Activated naive CD8-positive, alpha-beta T cell treated with anti-CD3 and anti-CD28 coated beads, Interleukin-2, amount 50 U/mL, for 24 hours (primary cell): ENCODE results near the gene CCDC85C.

ENCODE experiments used
- ATAC-seq: fragments of 150-1000 bp; cut with Tn5 transposase; one replicate; pipeline ENCODE4 v1.10.0; 2021
- DNase-seq: peaks from one replicate; pipeline ENCODE4 v3.0.0; 2021
- H3K27ac Mint-ChIP-seq: one replicate; pipeline ENCODE4 v1.8.0; 2021; ENCODE audit warnings: mild to moderate bottlenecking, mixed read lengths
- H3K27me3 Mint-ChIP-seq: one replicate; pipeline ENCODE4 v1.8.0; 2021; ENCODE audit warnings: mixed read lengths
- H3K36me3 Mint-ChIP-seq: one replicate; pipeline ENCODE4 v1.8.0; 2021; ENCODE audit warnings: low read depth, mixed read lengths
- H3K4me1 Mint-ChIP-seq: one replicate; pipeline ENCODE4 v1.8.0; 2021; ENCODE audit warnings: mixed read lengths
- H3K4me3 Mint-ChIP-seq: one replicate; pipeline ENCODE4 v1.8.0; 2021; ENCODE audit warnings: mild to moderate bottlenecking, moderate library complexity, mixed read lengths
- H3K9me3 Mint-ChIP-seq: one replicate; pipeline ENCODE4 v1.8.0; 2021; ENCODE audit warnings: mixed read lengths

CCDC85C gene

DNA sequence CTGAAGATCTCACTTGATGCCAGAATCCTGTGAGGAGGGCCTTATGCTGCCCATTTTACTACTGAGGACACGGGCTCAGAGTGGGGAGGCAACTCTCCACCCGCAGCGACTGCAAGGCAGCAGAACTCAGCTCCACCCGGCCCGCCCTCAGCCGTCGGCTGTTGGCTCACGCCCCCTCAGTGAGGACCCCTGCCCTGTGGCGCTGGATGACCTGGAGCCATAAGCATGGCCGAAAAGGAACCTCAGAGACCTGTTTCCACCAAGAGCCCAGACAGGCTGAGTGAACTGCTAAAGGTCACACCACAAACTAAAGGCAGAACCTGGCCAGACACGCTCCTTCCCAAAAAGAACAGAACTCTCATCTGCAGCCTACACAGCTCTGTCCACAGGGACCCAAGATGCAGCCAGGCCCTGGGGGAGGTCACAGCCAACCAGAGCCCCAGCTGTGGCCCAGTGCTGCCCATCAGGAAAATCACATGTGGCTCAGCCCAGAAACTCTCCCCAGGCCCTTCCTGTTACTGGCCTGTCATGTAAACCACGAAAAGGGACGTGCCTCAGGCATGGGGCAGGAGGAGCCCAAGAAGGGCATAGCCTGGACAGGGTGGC, 90.0 kb downstream of the CCDC85C start:
- H3K4me3 Mint-ChIP-seq: no peak overlapping the region
- DNase-seq (no peak), ATAC-seq (no peak)
- H3K9me3 Mint-ChIP-seq: no peaks in the 10 kb centered on the region
- no peak overlapping the region for H3K27ac Mint-ChIP-seq
- no peaks in the 10 kb centered on the region for H3K27me3 Mint-ChIP-seq
- peaks cover 5% of the 10 kb centered on the region for H3K36me3 Mint-ChIP-seq
- H3K4me1 Mint-ChIP-seq: no peaks in the 10 kb centered on the region

GRCh38 chr14:99513183-99513694, 90.8 kb downstream of the CCDC85C start:
- ATAC-seq (no peak), DNase-seq (no peak)
- H3K4me3 Mint-ChIP-seq: no peak overlapping the region
- no peaks in the 10 kb centered on the region for H3K27me3 Mint-ChIP-seq
- H3K4me1 Mint-ChIP-seq: no peaks in the 10 kb centered on the region
- H3K27ac Mint-ChIP-seq: no peak overlapping the region
- H3K9me3 Mint-ChIP-seq: no peaks in the 10 kb centered on the region
- peaks cover 12% of the 10 kb centered on the region for H3K36me3 Mint-ChIP-seq

GRCh38 chr14:99512571-99513182, 91.3 kb downstream of the CCDC85C start:
- H3K27ac Mint-ChIP-seq: no peak overlapping the region
- DNase-seq (no peak), ATAC-seq (no peak)
- H3K4me1 Mint-ChIP-seq: no peaks in the 10 kb centered on the region
- H3K4me3 Mint-ChIP-seq: no peak overlapping the region
- no peaks in the 10 kb centered on the region for H3K9me3 Mint-ChIP-seq
- peaks cover 15% of the 10 kb centered on the region for H3K36me3 Mint-ChIP-seq
- H3K27me3 Mint-ChIP-seq: no peaks in the 10 kb centered on the region

DNA sequence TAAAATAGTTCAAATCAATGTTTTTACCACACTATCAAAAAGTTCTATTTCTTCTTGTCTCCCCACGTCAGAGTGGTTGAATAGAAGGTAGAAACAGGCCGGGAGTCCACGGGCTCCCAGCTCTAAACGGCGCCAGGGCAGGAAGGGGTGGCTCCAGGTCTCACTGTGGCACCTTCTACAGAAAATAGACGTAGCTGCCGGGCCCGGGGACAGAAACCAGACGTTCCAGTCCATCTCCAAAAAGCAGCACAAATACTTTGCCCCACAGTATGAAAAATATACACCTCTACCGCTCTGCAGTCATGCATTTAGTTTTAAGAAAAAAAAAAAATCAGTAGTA, 91.9 kb downstream of the CCDC85C start:
- H3K36me3 Mint-ChIP-seq: peaks cover 17% of the 10 kb centered on the region
- H3K4me1 Mint-ChIP-seq: no peaks in the 10 kb centered on the region
- DNase-seq: no peak
- H3K27me3 Mint-ChIP-seq: no peaks in the 10 kb centered on the region
- H3K27ac Mint-ChIP-seq: no peak overlapping the region
- H3K9me3 Mint-ChIP-seq: no peaks in the 10 kb centered on the region
- ATAC-seq: no peak
- no peak overlapping the region for H3K4me3 Mint-ChIP-seq

- no peaks in the 10 kb centered on the region for H3K9me3 Mint-ChIP-seq
- H3K27me3 Mint-ChIP-seq: no peaks in the 10 kb centered on the region
- DNase-seq (no peak), ATAC-seq (no peak)
- no peaks in the 10 kb centered on the region for H3K4me1 Mint-ChIP-seq
- H3K27ac Mint-ChIP-seq: no peak overlapping the region
- peaks cover 19% of the 10 kb centered on the region for H3K36me3 Mint-ChIP-seq
- H3K4me3 Mint-ChIP-seq: no peak overlapping the region
Observed at GRCh38 chr14:99511421-99512109, 92.4 kb downstream of the CCDC85C start.

GRCh38 chr14:99510556-99511139, 93.4 kb downstream of the CCDC85C start:
- no peaks in the 10 kb centered on the region for H3K27me3 Mint-ChIP-seq
- no peaks in the 10 kb centered on the region for H3K9me3 Mint-ChIP-seq
- DNase-seq (no peak), ATAC-seq (no peak)
- no peak overlapping the region for H3K4me3 Mint-ChIP-seq
- no peaks in the 10 kb centered on the region for H3K4me1 Mint-ChIP-seq
- no peak overlapping the region for H3K27ac Mint-ChIP-seq
- peaks cover 24% of the 10 kb centered on the region for H3K36me3 Mint-ChIP-seq

GRCh38 chr14:99509871-99510555, 94.0 kb downstream of the CCDC85C start:
- H3K36me3 Mint-ChIP-seq: peaks cover 27% of the 10 kb centered on the region
- no peaks in the 10 kb centered on the region for H3K4me1 Mint-ChIP-seq
- no peaks in the 10 kb centered on the region for H3K27me3 Mint-ChIP-seq
- ATAC-seq (no peak), DNase-seq (no peak)
- no peak overlapping the region for H3K27ac Mint-ChIP-seq
- no peak overlapping the region for H3K4me3 Mint-ChIP-seq
- no peaks in the 10 kb centered on the region for H3K9me3 Mint-ChIP-seq

DNA sequence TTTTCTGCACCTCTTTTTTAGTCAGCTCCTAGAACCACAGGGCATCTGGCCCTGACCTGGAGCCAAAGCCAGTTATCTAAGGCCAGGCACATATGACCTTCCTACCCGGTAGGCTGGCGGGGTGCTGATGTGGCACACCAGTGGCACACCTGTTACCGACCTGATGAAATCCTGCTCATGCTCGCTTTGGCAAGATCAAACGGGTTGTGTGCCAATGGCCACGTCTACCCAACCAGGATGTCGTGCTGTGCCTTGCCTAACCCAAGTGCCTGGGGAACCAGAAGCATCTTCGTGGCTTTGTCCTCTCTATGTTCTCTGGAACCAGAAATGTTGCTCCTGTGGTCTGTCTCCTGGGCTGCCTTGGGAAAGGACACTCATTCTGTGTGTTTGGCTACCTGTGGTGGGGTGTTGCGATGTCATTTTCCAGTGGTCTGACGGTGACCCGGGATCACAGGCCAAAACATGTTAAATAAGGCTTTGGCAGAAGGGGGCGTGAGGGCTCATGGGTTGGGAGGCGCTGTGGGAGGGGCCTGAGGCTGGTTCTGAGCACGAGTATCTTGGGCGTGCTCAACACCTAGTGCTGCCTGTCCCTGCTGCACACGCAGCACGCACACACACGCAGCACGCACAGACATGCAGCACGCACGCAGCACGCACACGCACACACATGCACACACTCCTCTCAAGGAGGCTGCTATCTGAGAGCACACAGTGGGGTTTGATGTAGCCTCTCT, 94.9 kb downstream of the CCDC85C start:
- no peak for ATAC-seq
- H3K4me3 Mint-ChIP-seq: no peak overlapping the region
- peaks cover 34% of the 10 kb centered on the region for H3K36me3 Mint-ChIP-seq
- no peaks in the 10 kb centered on the region for H3K27me3 Mint-ChIP-seq
- no peaks in the 10 kb centered on the region for H3K9me3 Mint-ChIP-seq
- H3K4me1 Mint-ChIP-seq: no peaks in the 10 kb centered on the region
- no peak overlapping the region for H3K27ac Mint-ChIP-seq
- DNase-seq: no peak

DNA sequence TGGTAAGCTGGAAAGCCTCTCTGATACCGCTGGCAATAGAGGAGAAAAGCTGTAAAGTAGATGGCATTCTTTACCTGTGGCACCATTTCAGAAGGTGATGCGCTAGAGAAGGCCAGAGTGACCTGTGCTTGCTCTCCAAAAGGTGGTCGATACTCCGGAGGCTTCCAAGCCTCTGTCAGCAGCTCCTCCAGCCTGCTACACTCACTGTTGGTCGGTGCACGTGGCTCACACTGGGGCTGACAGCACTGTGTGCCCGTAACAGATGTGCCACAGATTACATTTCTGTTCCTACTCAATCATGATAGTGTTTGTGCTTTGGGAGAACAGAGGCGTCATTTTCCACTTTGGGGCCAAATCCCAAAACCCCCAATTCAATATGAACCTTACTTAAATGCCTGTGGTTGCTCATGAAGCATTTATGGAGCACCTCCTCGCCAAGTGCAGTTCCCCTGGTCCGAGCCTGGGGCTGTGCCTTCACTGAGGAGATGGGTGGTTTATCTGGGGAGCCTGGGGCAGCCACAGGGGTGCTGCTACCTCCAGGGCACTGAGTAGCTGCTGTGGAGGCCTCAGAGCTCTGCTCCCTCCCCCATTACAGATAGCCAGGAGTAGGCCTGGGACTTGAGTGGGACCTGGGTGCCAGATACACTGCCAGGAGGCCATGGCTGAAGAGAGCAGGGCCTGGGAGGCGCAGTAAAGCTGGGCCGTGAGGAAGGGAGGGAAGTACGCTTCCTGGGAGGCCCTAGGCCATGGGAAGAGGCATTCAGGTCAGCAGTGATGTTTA, 96.0 kb downstream of the CCDC85C start:
- Mint-ChIP-seq H3K4me1 (no peaks in the 10 kb centered on the region), H3K27ac (peak overlapping the region; percentile 48), H3K9me3 (no peaks in the 10 kb centered on the region), H3K27me3 (no peaks in the 10 kb centered on the region), H3K36me3 (peaks cover 39% of the 10 kb centered on the region), H3K4me3 (no peak overlapping the region)
- no peak for ATAC-seq
- DNase-seq: no peak

DNA sequence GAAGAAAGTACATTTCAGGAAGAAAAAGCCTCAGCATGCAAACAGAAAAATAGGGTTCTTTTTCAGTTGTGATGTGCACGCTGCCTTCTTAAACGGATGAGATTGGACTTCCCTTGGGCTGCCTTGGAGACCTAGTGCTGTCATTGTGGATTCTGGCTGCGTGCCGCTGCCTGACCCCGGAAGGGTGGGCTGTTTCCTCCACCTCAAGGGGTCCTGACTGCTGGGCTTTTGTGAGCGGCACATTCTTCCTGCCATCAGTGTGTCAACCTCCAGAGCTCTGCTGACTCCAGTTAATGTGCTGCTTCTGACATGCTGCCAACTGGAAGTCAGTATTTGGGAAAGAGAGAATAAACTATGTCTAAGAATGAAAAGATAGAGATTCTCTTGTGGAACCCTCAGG, 97.7 kb downstream of the CCDC85C start:
- Mint-ChIP-seq H3K9me3 (no peaks in the 10 kb centered on the region), H3K4me1 (no peaks in the 10 kb centered on the region), H3K27me3 (no peaks in the 10 kb centered on the region), H3K36me3 (peaks cover 50% of the 10 kb centered on the region), H3K27ac (no peak overlapping the region), H3K4me3 (no peak overlapping the region)
- no peak for ATAC-seq
- DNase-seq: no peak

- H3K4me3 Mint-ChIP-seq: no peak overlapping the region
- no peaks in the 10 kb centered on the region for H3K4me1 Mint-ChIP-seq
- H3K27me3 Mint-ChIP-seq: no peaks in the 10 kb centered on the region
- peaks cover 55% of the 10 kb centered on the region for H3K36me3 Mint-ChIP-seq
- ATAC-seq: no peak
- H3K9me3 Mint-ChIP-seq: no peaks in the 10 kb centered on the region
- peak overlapping the region; percentile 48 for H3K27ac Mint-ChIP-seq
- no peak for DNase-seq
Observed at GRCh38 chr14:99505089-99505488, 98.9 kb downstream of the CCDC85C start.

- H3K27ac Mint-ChIP-seq: no peak overlapping the region
- ATAC-seq: no peak
- H3K4me3 Mint-ChIP-seq: no peak overlapping the region
- DNase-seq: no peak
- H3K36me3 Mint-ChIP-seq: peaks cover 53% of the 10 kb centered on the region
- no peaks in the 10 kb centered on the region for H3K9me3 Mint-ChIP-seq
- no peaks in the 10 kb centered on the region for H3K27me3 Mint-ChIP-seq
- H3K4me1 Mint-ChIP-seq: no peaks in the 10 kb centered on the region
Observed at GRCh38 chr14:99503848-99504453, 100.1 kb downstream of the CCDC85C start.

- Mint-ChIP-seq H3K9me3 (no peaks in the 10 kb centered on the region), H3K4me3 (no peak overlapping the region), H3K27ac (no peak overlapping the region), H3K27me3 (no peaks in the 10 kb centered on the region), H3K36me3 (peaks cover 48% of the 10 kb centered on the region), H3K4me1 (no peaks in the 10 kb centered on the region)
- no peak for DNase-seq
- no peak for ATAC-seq
Observed at GRCh38 chr14:99502989-99503421, 101.0 kb downstream of the CCDC85C start.
